CD14-positive monocyte (primary cell): ENCODE measurements around the gene GSTA3. TPM values are rescaled to one million over a fixed set of nuclear protein-coding genes. Genes with fewer than 3 reads are reported as not detected.

Experiments used
- DNase-seq, 3 donors: peaks; one replicate each; pipeline ENCODE4 v3.0.0-alpha.2; 2011 to 2022
- H2AFZ ChIP-seq: 2 replicates; pipeline ENCODE4 v1.6.0; 2012; ENCODE audit warnings: mild to moderate bottlenecking, low read depth, low read length, inconsistent platforms; ENCODE audit not compliant: insufficient read depth, poor library complexity, severe bottlenecking
- H3K27ac ChIP-seq, 2 donors: 1 replicate in 1 of 2; 2 replicates in 1 of 2; pipeline ENCODE4 v1.5.1; 2012 to 2013; ENCODE audit warnings: low read length in 2 of 2, control low read depth in 1 of 2, inconsistent platforms in 1 of 2, low read depth in 1 of 2, mild to moderate bottlenecking in 1 of 2
- H3K27me3 ChIP-seq, 2 donors: one replicate each; pipeline versions ENCODE4 v1.6.0 to v1.6.1; 2011 to 2013; ENCODE audit warnings: low read length in 2 of 2; ENCODE audit not compliant: control insufficient read depth in 2 of 2, insufficient read depth in 2 of 2
- H3K36me3 ChIP-seq, 2 donors: replicated peaks in 1 of 2; 1 replicate in 1 of 2; 2 replicates in 1 of 2; pipeline versions ENCODE4 v1.5.1 to v1.6.1; 2012 to 2013; ENCODE audit warnings: low read length in 2 of 2, control low read depth in 1 of 2, inconsistent platforms in 1 of 2, mild to moderate bottlenecking in 1 of 2; ENCODE audit not compliant: insufficient read depth in 2 of 2, control insufficient read depth in 1 of 2
- H3K4me1 ChIP-seq, 2 donors: 1 replicate in 1 of 2; 2 replicates in 1 of 2; pipeline versions ENCODE4 v1.5.1 to v1.6.1; 2012 to 2013; ENCODE audit warnings: low read length in 2 of 2, control low read depth in 1 of 2, inconsistent platforms in 1 of 2, mild to moderate bottlenecking in 1 of 2, moderate library complexity in 1 of 2; ENCODE audit not compliant: insufficient read depth in 2 of 2, control insufficient read depth in 1 of 2
- H3K4me2 ChIP-seq: replicated peaks from 2 replicates; pipeline ENCODE3; 2012; ENCODE audit warnings: low read length, moderate library complexity, mild to moderate bottlenecking; ENCODE audit not compliant: poor library complexity, severe bottlenecking; ENCODE audit errors: extremely low read depth
- H3K4me3 ChIP-seq, 3 experiments: fragments of 200-600 bp in 1 of 3; sonication (generic) in 1 of 3; replicated peaks in 1 of 3; 1 replicate in 2 of 3; 2 replicates in 1 of 3; pipeline ENCODE4 v1.5.1; 2011 to 2013; ENCODE audit warnings: low read length in 3 of 3, mild to moderate bottlenecking in 3 of 3, control low read depth in 2 of 3, low read depth in 2 of 3, inconsistent platforms in 1 of 3, moderate library complexity in 1 of 3
- H3K79me2 ChIP-seq: 2 replicates; pipeline ENCODE4 v1.6.0; 2012; ENCODE audit warnings: mild to moderate bottlenecking, control low read depth, inconsistent platforms, low read length, moderate library complexity; ENCODE audit not compliant: insufficient read depth
- H3K9ac ChIP-seq: 2 replicates; pipeline ENCODE4 v1.6.0; 2017; ENCODE audit warnings: low read length, mild to moderate bottlenecking; ENCODE audit not compliant: insufficient read depth, poor library complexity, severe bottlenecking
- H3K9me3 ChIP-seq, 2 donors: replicated peaks in 1 of 2; 1 replicate in 1 of 2; 2 replicates in 1 of 2; pipeline versions ENCODE4 v1.5.1 to v1.6.1; 2012 to 2013; ENCODE audit warnings: low read length in 2 of 2, control low read depth in 1 of 2; ENCODE audit not compliant: control insufficient read depth in 1 of 2, insufficient read depth in 1 of 2
- H4K20me1 ChIP-seq: 2 replicates; pipeline ENCODE4 v1.6.0; 2012; ENCODE audit warnings: mild to moderate bottlenecking, low read length, control low read depth, moderate library complexity; ENCODE audit not compliant: insufficient read depth
- H3K27ac Mint-ChIP-seq, 7 donors: one replicate each; pipeline ENCODE4 v1.8.0; 2020; ENCODE audit warnings: mild to moderate bottlenecking in 7 of 7, mixed read lengths in 7 of 7, moderate library complexity in 6 of 7, inconsistent platforms in 2 of 7
- H3K27me3 Mint-ChIP-seq, 3 donors: one replicate each; pipeline ENCODE4 v1.8.0; 2021 to 2022; ENCODE audit warnings: low read depth in 3 of 3, mild to moderate bottlenecking in 3 of 3, mixed read lengths in 3 of 3, moderate library complexity in 3 of 3, inconsistent platforms in 1 of 3
- H3K36me3 Mint-ChIP-seq, 2 donors: one replicate each; pipeline ENCODE4 v1.8.0; 2020; ENCODE audit warnings: mixed read lengths in 2 of 2, inconsistent platforms in 1 of 2, mild to moderate bottlenecking in 1 of 2
- H3K4me1 Mint-ChIP-seq: one replicate; pipeline ENCODE4 v1.8.0; 2020; ENCODE audit warnings: mild to moderate bottlenecking, mixed read lengths
- H3K4me3 Mint-ChIP-seq, 2 donors: one replicate each; pipeline ENCODE4 v1.8.0; 2020; ENCODE audit warnings: mild to moderate bottlenecking in 2 of 2, mixed read lengths in 2 of 2, moderate library complexity in 1 of 2
- H3K9me3 Mint-ChIP-seq, 7 donors: one replicate each; pipeline ENCODE4 v1.8.0; 2020 to 2022; ENCODE audit warnings: mixed read lengths in 7 of 7, mild to moderate bottlenecking in 6 of 7, moderate library complexity in 6 of 7, inconsistent platforms in 2 of 7
- WGBS: methylation state at CpG from one replicate; pipeline ENCODE4 v1.1.5; 2013; ENCODE audit warnings: missing lambda C conversion rate; ENCODE audit not compliant: insufficient coverage; 5-methylcytosine and 5-hydroxymethylcytosine counted together
- intact Hi-C, 2 donors: fragments of 100-400 bp; cut with micrococcal nuclease; formaldehyde crosslinking; loops; one replicate each; pipeline versions ENCODE4 v1.15.0 to v1.15.1; 2023
- polyA plus RNA-seq, 3 donors: library from polyadenylated mRNA; depleted of rRNA in 1 of 3; unstranded in 2 of 3; stranded (reverse) in 1 of 3; fragments of 300-500 nt in 2 of 3; fragments of >200 nt in 1 of 3; fragmentation: Illumina TruSeq in 2 of 3; gene quantifications; 1 replicate in 2 of 3; 2 replicates in 1 of 3; pipeline ENCODE4 v1.2.3, GENCODE V29; 2012 to 2021
- TF ChIP-seq, protein P1 (sequence below): fragments of 200-600 bp; IDR thresholded peaks from one replicate; pipeline ENCODE4 v1.8.0; 2022; ENCODE audit warnings: antibody characterized with exemption, mild to moderate bottlenecking

Gene GSTA3
- polyA plus RNA-seq, 3 donors: not detected

GRCh38 chr6:52929321-52930164, 20.0 kb upstream of the GSTA3 start:
- Histone ChIP-seq H3K4me3 (no peak overlapping the region), H4K20me1 (no peaks in the 10 kb centered on the region), H3K27me3 (no peaks in the 10 kb centered on the region), H3K36me3 (no peaks in the 10 kb centered on the region), H3K9me3 (no peaks in the 10 kb centered on the region), H2AFZ (no peak overlapping the region), H3K4me2 (no peak overlapping the region), H3K27ac (no peak overlapping the region), H3K79me2 (no peaks in the 10 kb centered on the region), H3K4me1 (no peaks in the 10 kb centered on the region), H3K9ac (no peak overlapping the region)
- peaks cover 0 to 11% (median 5%) of the 10 kb centered on the region in 7 donors for H3K9me3 Mint-ChIP-seq
- H3K4me1 Mint-ChIP-seq: no peaks in the 10 kb centered on the region
- no peaks in the 10 kb centered on the region for H3K36me3 Mint-ChIP-seq
- intact Hi-C loops: no loop called here
- H3K27me3 Mint-ChIP-seq: peaks cover 0 to 3% (median 2%) of the 10 kb centered on the region in 3 donors
- 85% methylated on average over 2 of the region's 6 CpGs for WGBS
- no peak overlapping the region for H3K4me3 Mint-ChIP-seq
- TF ChIP-seq, protein P1, sequence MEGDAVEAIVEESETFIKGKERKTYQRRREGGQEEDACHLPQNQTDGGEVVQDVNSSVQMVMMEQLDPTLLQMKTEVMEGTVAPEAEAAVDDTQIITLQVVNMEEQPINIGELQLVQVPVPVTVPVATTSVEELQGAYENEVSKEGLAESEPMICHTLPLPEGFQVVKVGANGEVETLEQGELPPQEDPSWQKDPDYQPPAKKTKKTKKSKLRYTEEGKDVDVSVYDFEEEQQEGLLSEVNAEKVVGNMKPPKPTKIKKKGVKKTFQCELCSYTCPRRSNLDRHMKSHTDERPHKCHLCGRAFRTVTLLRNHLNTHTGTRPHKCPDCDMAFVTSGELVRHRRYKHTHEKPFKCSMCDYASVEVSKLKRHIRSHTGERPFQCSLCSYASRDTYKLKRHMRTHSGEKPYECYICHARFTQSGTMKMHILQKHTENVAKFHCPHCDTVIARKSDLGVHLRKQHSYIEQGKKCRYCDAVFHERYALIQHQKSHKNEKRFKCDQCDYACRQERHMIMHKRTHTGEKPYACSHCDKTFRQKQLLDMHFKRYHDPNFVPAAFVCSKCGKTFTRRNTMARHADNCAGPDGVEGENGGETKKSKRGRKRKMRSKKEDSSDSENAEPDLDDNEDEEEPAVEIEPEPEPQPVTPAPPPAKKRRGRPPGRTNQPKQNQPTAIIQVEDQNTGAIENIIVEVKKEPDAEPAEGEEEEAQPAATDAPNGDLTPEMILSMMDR: no peak
- DNase-seq: no peak
- no peak overlapping the region for H3K27ac Mint-ChIP-seq

- no peak overlapping the region for H2AFZ ChIP-seq
- TF ChIP-seq, protein P1: no peak
- H3K9me3 ChIP-seq: no peaks in the 10 kb centered on the region
- DNase-seq: no peak
- no peaks in the 10 kb centered on the region for H3K79me2 ChIP-seq
- H3K36me3 Mint-ChIP-seq: no peaks in the 10 kb centered on the region
- H3K9ac ChIP-seq: no peak overlapping the region
- no peaks in the 10 kb centered on the region for H4K20me1 ChIP-seq
- no peaks in the 10 kb centered on the region for H3K4me1 Mint-ChIP-seq
- H3K27ac Mint-ChIP-seq: no peak overlapping the region
- H3K27me3 ChIP-seq: no peaks in the 10 kb centered on the region
- intact Hi-C loops: no loop called here
- H3K27me3 Mint-ChIP-seq: peaks cover 0 to 2% (median 0%) of the 10 kb centered on the region in 3 donors
- no peak overlapping the region for H3K4me2 ChIP-seq
- no peak overlapping the region for H3K4me3 ChIP-seq
- no peak overlapping the region for H3K27ac ChIP-seq
- WGBS: 100% methylated on average over 4 of the region's 8 CpGs
- H3K4me1 ChIP-seq: no peaks in the 10 kb centered on the region
- H3K4me3 Mint-ChIP-seq: no peak overlapping the region
- H3K36me3 ChIP-seq: no peaks in the 10 kb centered on the region
- H3K9me3 Mint-ChIP-seq: peaks cover 0 to 12% (median 6%) of the 10 kb centered on the region in 7 donors
These were observed 18.0 kb upstream of the GSTA3 start for GRCh38 chr6:52927451-52927850.
